HFFc6 (cell line): ENCODE data around the gene HIVEP3. TPM values are rescaled to one million over a fixed set of nuclear protein-coding genes. Genes with fewer than 3 reads are reported as not detected.

Source experiments
- DNase-seq: peaks from one replicate; pipeline ENCODE4 v3.0.0-alpha.2; 2018
- H3K27ac Mint-ChIP-seq: 2 replicates; pipeline ENCODE4 v1.8.0; 2020; ENCODE audit warnings: mild to moderate bottlenecking, mixed read lengths
- H3K27me3 Mint-ChIP-seq: 2 replicates; pipeline ENCODE4 v1.8.0; 2021; ENCODE audit warnings: mild to moderate bottlenecking, moderate library complexity, mixed read lengths; ENCODE audit not compliant: insufficient read depth
- H3K36me3 Mint-ChIP-seq: 2 replicates; pipeline ENCODE4 v1.8.0; 2021; ENCODE audit warnings: low read depth, mixed read lengths
- H3K4me1 Mint-ChIP-seq: 2 replicates; pipeline ENCODE4 v1.8.0; 2020; ENCODE audit warnings: low read depth, mixed read lengths
- H3K4me3 Mint-ChIP-seq: 2 replicates; pipeline ENCODE4 v1.8.0; 2020; ENCODE audit warnings: mild to moderate bottlenecking, moderate library complexity, mixed read lengths
- H3K9me3 Mint-ChIP-seq: 2 replicates; pipeline ENCODE4 v1.8.0; 2020; ENCODE audit warnings: mild to moderate bottlenecking, mixed read lengths
- CTCF ChIP-seq: fragments of 200-600 bp; sonication (generic); IDR thresholded peaks from 2 replicates; pipeline ENCODE4 v1.5.0; 2021; ENCODE audit warnings: antibody characterized with exemption, mild to moderate bottlenecking
- total RNA-seq, 6 experiments: library from RNA; stranded (reverse); fragmentation: NEBNext Ultra II Directional; extraction: Animal tissue kit (Norgen Biotek cat#: 25700); gene quantifications; 2 replicates in 1 of 6; 3 replicates in 5 of 6; pipeline ENCODE4 v1.2.3, GENCODE V29; 2021

Gene HIVEP3
- total RNA-seq, 6 experiments from 2014 or later = 7.0 to 9.7 (median 7.9) TPM

DNA sequence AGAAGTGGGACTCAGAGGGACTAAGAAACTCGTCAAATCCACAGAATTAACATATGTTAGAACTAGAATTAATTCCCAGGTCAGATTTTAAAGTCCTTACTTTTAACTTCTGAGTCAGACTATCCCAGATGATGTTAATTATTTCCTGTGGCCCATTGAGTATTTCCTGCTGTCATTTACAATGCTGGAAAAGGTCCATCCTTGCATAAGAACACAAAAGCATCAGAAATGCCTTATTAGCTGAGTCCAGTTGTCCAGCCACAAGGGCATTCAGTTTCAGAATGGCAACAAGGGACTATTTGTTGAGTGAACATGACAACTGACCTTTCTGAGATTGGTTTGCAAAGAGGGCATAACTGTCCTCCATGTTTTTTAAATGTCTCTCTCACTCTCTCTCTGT is 16.5 kb upstream of the HIVEP3 start:
- Mint-ChIP-seq H3K27ac (no peak overlapping the region), H3K27me3 (peaks cover 5% of the 10 kb centered on the region; the same call in 1 of the 2 replicates), H3K4me1 (peaks cover 16% of the 10 kb centered on the region), H3K9me3 (no peaks in the 10 kb centered on the region), H3K36me3 (no peaks in the 10 kb centered on the region; the same call in 1 of the 2 replicates), H3K4me3 (no peak overlapping the region)
- TF ChIP-seq CTCF = no peak
- DNase-seq = peak; percentile 68

GRCh38 chr1:41933106-41933505 is 14.4 kb upstream of the HIVEP3 start:
- no peaks in the 10 kb centered on the region; the same call in 1 of the 2 replicates for H3K36me3 Mint-ChIP-seq
- peaks cover 5% of the 10 kb centered on the region; the same call in 1 of the 2 replicates for H3K27me3 Mint-ChIP-seq
- H3K4me1 Mint-ChIP-seq = peaks cover 21% of the 10 kb centered on the region
- H3K9me3 Mint-ChIP-seq = no peaks in the 10 kb centered on the region
- H3K4me3 Mint-ChIP-seq = no peak overlapping the region
- H3K27ac Mint-ChIP-seq = no peak overlapping the region
- no peak for TF ChIP-seq CTCF
- DNase-seq = no peak

GRCh38 chr1:41931578-41931977 is 12.9 kb upstream of the HIVEP3 start:
- TF ChIP-seq CTCF = no peak
- Mint-ChIP-seq H3K4me3 (no peak overlapping the region), H3K27ac (no peak overlapping the region), H3K27me3 (peaks cover 5% of the 10 kb centered on the region; the same call in 1 of the 2 replicates), H3K36me3 (no peaks in the 10 kb centered on the region; the same call in 1 of the 2 replicates), H3K4me1 (peaks cover 30% of the 10 kb centered on the region), H3K9me3 (no peaks in the 10 kb centered on the region)
- no peak for DNase-seq

DNA sequence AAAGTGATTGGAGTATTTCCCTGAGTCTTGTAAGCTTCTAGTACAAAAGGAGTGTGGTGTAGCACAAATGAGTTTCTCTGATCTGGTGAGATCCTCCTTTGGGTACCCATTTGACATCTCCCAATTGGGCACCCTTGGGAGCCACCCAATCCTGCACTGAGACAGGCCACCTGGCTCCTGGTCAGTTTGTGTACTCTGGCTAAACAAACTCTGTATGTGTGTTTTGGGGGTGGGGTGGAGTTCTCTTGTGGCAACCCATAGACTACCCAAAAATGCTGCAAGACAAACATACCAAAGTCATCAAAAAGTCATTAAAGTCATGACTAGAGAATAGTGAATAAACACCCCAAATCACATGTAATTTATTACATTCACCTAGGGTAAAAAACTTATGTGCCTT is 8.4 kb upstream of the HIVEP3 start:
- Mint-ChIP-seq H3K4me1 (peaks cover 36% of the 10 kb centered on the region), H3K4me3 (no peak overlapping the region), H3K36me3 (no peaks in the 10 kb centered on the region; the same call in 1 of the 2 replicates), H3K27ac (no peak overlapping the region), H3K9me3 (peaks cover 9% of the 10 kb centered on the region; the same call in 1 of the 2 replicates), H3K27me3 (no peaks in the 10 kb centered on the region; the same call in 1 of the 2 replicates)
- DNase-seq = no peak
- TF ChIP-seq CTCF = no peak

- TF ChIP-seq CTCF = no peak
- H3K36me3 Mint-ChIP-seq = no peaks in the 10 kb centered on the region; the same call in 1 of the 2 replicates
- peaks cover 9% of the 10 kb centered on the region; the same call in 1 of the 2 replicates for H3K9me3 Mint-ChIP-seq
- no peaks in the 10 kb centered on the region; the same call in 1 of the 2 replicates for H3K27me3 Mint-ChIP-seq
- no peak overlapping the region for H3K4me3 Mint-ChIP-seq
- peaks cover 45% of the 10 kb centered on the region for H3K4me1 Mint-ChIP-seq
- DNase-seq = peak; percentile 37
- H3K27ac Mint-ChIP-seq = peak overlapping the region; percentile 47; the same call in 1 of the 2 replicates
Observed at GRCh38 chr1:41925712-41926111, 7.0 kb upstream of the HIVEP3 start.
